CD4-positive, CD25-positive, alpha-beta regulatory T cell (primary cell): ENCODE data around the gene SPPL2B. TPM values are rescaled to one million over a fixed set of nuclear protein-coding genes. Genes with fewer than 3 reads are reported as not detected.
A peak's percentile ranks its signal among the peaks of the same experiment; 100 is the strongest.

Source experiments
- ATAC-seq, 2 donors: fragments of 150-1000 bp; cut with Tn5 transposase; one replicate each; pipeline ENCODE4 v1.10.0; 2021; ENCODE audit warnings: low read depth in 2 of 2, moderate number of reproducible peaks in 2 of 2, moderate library complexity in 1 of 2
- DNase-seq, 3 donors: peaks; one replicate each; pipeline versions ENCODE4 v3.0.0 to v3.0.0-alpha.2; 2012 to 2022; ENCODE audit warnings: mixed read lengths in 1 of 3
- H3K27ac ChIP-seq: one replicate; pipeline ENCODE4 v1.7.0; 2013; ENCODE audit warnings: mild to moderate bottlenecking, low read length; ENCODE audit not compliant: insufficient read depth, poor library complexity, severe bottlenecking
- H3K27me3 ChIP-seq: one replicate; pipeline ENCODE4 v1.7.0; 2013; ENCODE audit warnings: low read length; ENCODE audit not compliant: control insufficient read depth, insufficient read depth
- H3K36me3 ChIP-seq: one replicate; pipeline ENCODE4 v1.7.0; 2013; ENCODE audit warnings: mild to moderate bottlenecking, low read length, moderate library complexity; ENCODE audit not compliant: control insufficient read depth, insufficient read depth
- H3K4me1 ChIP-seq: 2 replicates; pipeline ENCODE4 v1.7.0; 2013; ENCODE audit warnings: mild to moderate bottlenecking, low read length; ENCODE audit not compliant: insufficient read depth, control insufficient read depth, poor library complexity, severe bottlenecking
- H3K4me3 ChIP-seq: one replicate; pipeline ENCODE4 v1.7.0; 2013; ENCODE audit warnings: low read depth, mild to moderate bottlenecking, low read length, moderate library complexity
- H3K9me3 ChIP-seq, 2 experiments: 1 replicate in 1 of 2; 2 replicates in 1 of 2; pipeline ENCODE4 v1.7.0; 2013; ENCODE audit warnings: low read length in 2 of 2, mild to moderate bottlenecking in 1 of 2, moderate library complexity in 1 of 2; ENCODE audit not compliant: control insufficient read depth in 2 of 2
- H3K27ac Mint-ChIP-seq, 3 donors: one replicate each; pipeline ENCODE4 v1.8.0; 2020 to 2022; ENCODE audit warnings: mild to moderate bottlenecking in 3 of 3, mixed read lengths in 3 of 3, moderate library complexity in 2 of 3
- H3K27me3 Mint-ChIP-seq: one replicate; pipeline ENCODE4 v1.8.0; 2022; ENCODE audit warnings: mild to moderate bottlenecking, mixed read lengths
- H3K36me3 Mint-ChIP-seq: one replicate; pipeline ENCODE4 v1.8.0; 2020; ENCODE audit warnings: mixed read lengths
- H3K4me1 Mint-ChIP-seq, 4 donors: one replicate each; pipeline ENCODE4 v1.8.0; 2020 to 2022; ENCODE audit warnings: mixed read lengths in 4 of 4, mild to moderate bottlenecking in 1 of 4
- H3K4me3 Mint-ChIP-seq, 4 donors: one replicate each; pipeline ENCODE4 v1.8.0; 2020 to 2022; ENCODE audit warnings: mild to moderate bottlenecking in 4 of 4, mixed read lengths in 4 of 4, moderate library complexity in 3 of 4
- H3K9me3 Mint-ChIP-seq, 7 donors: one replicate each; pipeline ENCODE4 v1.8.0; 2020 to 2022; ENCODE audit warnings: mixed read lengths in 7 of 7, mild to moderate bottlenecking in 3 of 7, moderate library complexity in 2 of 7
- polyA plus RNA-seq, 4 donors: library from polyadenylated mRNA; unstranded; fragments of 300-500 nt; fragmentation: Illumina TruSeq; gene quantifications; one replicate each; pipeline ENCODE4 v1.2.3, GENCODE V29; 2021
- total RNA-seq: library from RNA; stranded (reverse); gene quantifications from one replicate; pipeline ENCODE4 v1.2.3, GENCODE V29; 2022

Gene SPPL2B
- total and polyA plus RNA-seq, 5 donors from 2014 or later, result 4.3 to 69.7 (median 6.4) TPM

DNA sequence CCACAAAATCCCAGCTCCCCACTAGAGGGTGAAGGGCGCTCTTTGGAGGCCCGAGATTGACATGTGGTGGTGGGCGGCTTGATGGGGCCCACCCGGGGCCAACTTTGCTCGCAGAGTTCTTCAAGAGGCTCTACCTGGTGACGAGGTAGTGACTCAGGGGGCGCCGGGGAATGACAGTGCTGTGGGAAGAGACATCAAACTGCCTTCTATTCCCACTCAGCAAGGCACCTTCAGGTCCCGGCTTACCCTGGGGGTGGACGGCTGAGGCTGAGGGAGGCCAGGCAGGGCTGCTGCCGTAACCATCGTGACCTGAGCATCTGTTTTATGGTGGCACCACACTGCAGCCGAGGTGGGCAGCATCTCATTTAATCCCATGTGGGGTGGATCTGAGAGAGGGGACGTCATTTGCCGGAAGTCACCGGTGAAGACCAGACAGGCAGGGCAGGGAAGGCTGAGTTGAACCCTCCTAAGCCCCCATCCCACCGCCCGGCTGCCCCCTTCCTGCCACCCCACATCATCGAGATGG, 22.1 kb upstream of the SPPL2B start:
- Mint-ChIP-seq H3K4me3 (peak overlapping the region in 1 of 4 donors; percentile 27), H3K4me1 (peaks cover 0 to 15% (median 7%) of the 10 kb centered on the region in 4 donors), H3K36me3 (no peaks in the 10 kb centered on the region), H3K27me3 (peaks cover 63% of the 10 kb centered on the region), H3K9me3 (no peaks in the 10 kb centered on the region), H3K27ac (no peak overlapping the region)
- no peak overlapping the region for H3K27ac ChIP-seq
- no peaks in the 10 kb centered on the region for H3K9me3 ChIP-seq
- ATAC-seq (no peak), DNase-seq (no peak)
- H3K27me3 ChIP-seq, result peaks cover 3% of the 10 kb centered on the region
- H3K36me3 ChIP-seq, result no peaks in the 10 kb centered on the region
- no peak overlapping the region for H3K4me3 ChIP-seq
- H3K4me1 ChIP-seq, result peaks cover 26% of the 10 kb centered on the region

DNA sequence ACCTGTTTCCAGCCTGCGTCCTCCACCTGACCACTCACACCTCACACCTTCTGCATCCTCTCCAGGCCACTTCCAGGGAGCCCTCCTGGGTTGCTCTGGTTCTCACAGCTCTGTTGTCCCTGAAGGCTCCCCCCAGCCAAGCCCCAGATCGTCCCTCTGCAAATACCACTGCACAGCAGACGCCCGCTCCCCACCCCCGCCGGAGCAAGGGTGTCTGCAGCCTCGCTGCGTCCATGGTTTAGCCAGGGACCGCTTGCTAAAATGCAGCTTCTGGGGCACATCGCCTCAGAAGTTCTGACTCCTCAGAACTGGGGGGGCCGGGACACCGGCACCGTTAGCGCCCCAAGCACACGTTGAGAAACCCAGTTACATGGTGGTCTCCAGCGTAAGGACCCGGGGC, 21.5 kb upstream of the SPPL2B start:
- Histone ChIP-seq H3K36me3 (no peaks in the 10 kb centered on the region), H3K27me3 (peaks cover 3% of the 10 kb centered on the region), H3K27ac (no peak overlapping the region), H3K4me1 (peaks cover 26% of the 10 kb centered on the region), H3K9me3 (no peaks in the 10 kb centered on the region), H3K4me3 (no peak overlapping the region)
- Mint-ChIP-seq H3K27me3 (peaks cover 67% of the 10 kb centered on the region), H3K4me1 (peaks cover 0 to 15% (median 7%) of the 10 kb centered on the region in 4 donors), H3K36me3 (no peaks in the 10 kb centered on the region), H3K27ac (peak overlapping the region in 1 of 3 donors; percentile 20), H3K9me3 (peaks cover 0 to under 1% (median 0%) of the 10 kb centered on the region in 7 donors), H3K4me3 (peak overlapping the region in 1 of 4 donors; percentile 11)
- DNase-seq, result no peak
- ATAC-seq, result no peak

DNA sequence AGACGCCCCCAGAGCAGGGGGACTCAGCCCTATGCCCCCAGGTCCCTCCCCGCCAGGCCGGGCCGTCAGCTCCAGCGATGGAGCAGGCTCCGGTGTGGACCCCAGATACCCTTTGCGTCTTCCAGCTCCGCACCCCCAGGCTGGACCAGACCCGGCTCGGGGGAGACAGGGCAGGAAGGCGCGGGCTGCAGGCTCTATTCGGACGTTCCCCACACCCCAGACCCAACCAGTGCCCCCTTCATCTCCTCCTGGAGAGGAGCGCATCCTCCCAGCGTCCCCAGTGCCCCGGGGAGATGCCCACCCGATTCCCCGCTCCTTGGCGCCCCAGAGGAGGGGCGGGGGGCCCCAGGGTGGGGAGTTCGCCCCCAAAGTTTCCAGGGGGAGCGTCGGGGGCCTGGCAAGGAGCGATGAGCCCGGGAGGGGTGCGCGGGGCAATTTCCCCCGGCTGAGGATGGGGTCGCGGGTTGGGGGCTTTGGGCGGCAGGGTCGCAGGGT, 20.9 kb upstream of the SPPL2B start:
- H3K36me3 Mint-ChIP-seq, result no peaks in the 10 kb centered on the region
- ATAC-seq, result no peak
- no peak for DNase-seq
- peaks cover 22% of the 10 kb centered on the region for H3K4me1 ChIP-seq
- peaks cover 0 to 15% (median 7%) of the 10 kb centered on the region in 4 donors for H3K4me1 Mint-ChIP-seq
- H3K27me3 ChIP-seq, result peaks cover 3% of the 10 kb centered on the region
- no peaks in the 10 kb centered on the region for H3K36me3 ChIP-seq
- H3K27me3 Mint-ChIP-seq, result peaks cover 72% of the 10 kb centered on the region
- no peak overlapping the region for H3K27ac ChIP-seq
- no peak overlapping the region for H3K4me3 ChIP-seq
- no peaks in the 10 kb centered on the region for H3K9me3 ChIP-seq
- H3K4me3 Mint-ChIP-seq, result peak overlapping the region in 1 of 4 donors; percentile 39
- no peak overlapping the region for H3K27ac Mint-ChIP-seq
- H3K9me3 Mint-ChIP-seq, result peaks cover 0 to 2% (median 0%) of the 10 kb centered on the region in 7 donors

DNA sequence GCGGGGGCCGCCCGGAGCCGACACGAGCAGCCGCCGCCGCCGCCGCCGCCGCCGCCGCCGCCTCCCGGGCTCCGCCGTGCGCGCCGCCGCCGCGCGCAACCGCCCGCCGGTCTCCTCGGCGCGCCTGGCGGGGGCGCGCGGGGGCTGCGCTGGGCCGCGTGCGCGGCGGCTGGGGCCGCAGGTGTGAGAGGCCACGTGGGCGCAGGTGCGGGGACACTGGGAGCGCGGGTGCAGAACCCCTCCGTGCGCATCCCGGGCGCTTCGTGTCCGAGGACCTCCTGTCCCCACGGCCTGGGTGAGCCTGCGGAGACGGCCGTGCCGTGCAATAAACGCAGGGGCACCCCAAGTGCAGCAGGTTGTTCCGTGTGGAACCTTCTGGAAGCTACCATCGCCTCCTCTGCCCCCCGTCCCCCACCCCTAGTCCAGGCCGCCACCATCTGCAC, 20.3 kb upstream of the SPPL2B start, which contains the start of gene LINGO3:
Gene LINGO3 (minus strand): TSS at position 41 of the 443 bp plus-strand sequence. CDS start 16,378 bp downstream, outside the sequence.
- Mint-ChIP-seq H3K27ac (no peak within 1 kb of the TSS), H3K4me1 (peaks cover 0 to 10% (median 2%) of the 10 kb centered on the region in 4 donors), H3K4me3 (peak within 1 kb of the TSS; percentile 19 to 84 (median 46)), H3K27me3 (peaks cover 70% of the 10 kb centered on the region), H3K9me3 (peaks cover 0 to 2% (median 0%) of the 10 kb centered on the region in 7 donors), H3K36me3 (no peaks in the 10 kb centered on the region)
- Histone ChIP-seq H3K4me1 (peaks cover 16% of the 10 kb centered on the region), H3K27me3 (peaks cover 3% of the 10 kb centered on the region), H3K9me3 (no peaks in the 10 kb centered on the region), H3K27ac (no peak within 1 kb of the TSS), H3K36me3 (no peaks in the 10 kb centered on the region), H3K4me3 (no peak within 1 kb of the TSS)
- DNase-seq (no peak), ATAC-seq (peak in 1 of 2 donors; percentile 12)

DNA sequence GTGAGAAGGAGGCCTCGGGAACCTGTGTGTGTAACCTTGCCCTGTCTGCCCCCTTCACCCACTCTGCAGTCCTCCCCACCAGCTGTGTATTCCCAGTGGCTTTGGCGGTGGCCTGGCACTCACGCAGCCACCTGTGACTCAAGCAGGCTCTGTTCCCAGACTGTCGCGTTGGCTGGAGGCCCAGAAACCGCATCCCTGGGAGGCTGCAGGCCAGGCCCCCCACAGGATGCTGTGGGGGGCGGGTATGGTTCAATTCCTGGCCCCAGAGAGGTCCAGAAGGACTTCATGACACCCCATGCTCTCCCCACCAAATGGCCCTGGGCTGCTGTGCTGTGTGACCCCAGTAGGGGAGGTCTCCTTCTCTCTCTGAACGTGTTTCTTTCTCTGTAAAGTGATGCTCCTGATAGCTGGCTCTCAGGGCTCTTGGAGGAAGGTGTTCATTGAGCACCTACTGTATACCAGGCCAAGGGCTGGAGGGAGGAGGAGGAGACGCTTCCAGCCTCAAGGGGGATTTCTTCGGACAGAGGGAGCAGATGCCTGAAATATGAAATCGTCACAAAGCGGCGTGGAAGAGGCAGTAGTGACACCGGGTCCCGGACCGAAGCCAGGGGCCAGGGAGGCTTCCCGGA, 18.6 kb upstream of the SPPL2B start:
- H3K36me3 ChIP-seq, result no peaks in the 10 kb centered on the region
- no peak overlapping the region for H3K27ac ChIP-seq
- DNase-seq (no peak), ATAC-seq (no peak)
- Mint-ChIP-seq H3K27ac (no peak overlapping the region), H3K36me3 (peaks cover 2% of the 10 kb centered on the region), H3K9me3 (peaks cover under 1 to 5% (median 2%) of the 10 kb centered on the region in 7 donors), H3K4me1 (peaks cover 0 to 6% (median 1%) of the 10 kb centered on the region in 4 donors), H3K4me3 (peak overlapping the region in 1 of 4 donors; percentile 51), H3K27me3 (peaks cover 70% of the 10 kb centered on the region)
- H3K9me3 ChIP-seq, result peaks cover 1 to 6% of the 10 kb centered on the region in 2 experiments
- peaks cover 10% of the 10 kb centered on the region for H3K27me3 ChIP-seq
- no peak overlapping the region for H3K4me3 ChIP-seq
- peaks cover 11% of the 10 kb centered on the region for H3K4me1 ChIP-seq

DNA sequence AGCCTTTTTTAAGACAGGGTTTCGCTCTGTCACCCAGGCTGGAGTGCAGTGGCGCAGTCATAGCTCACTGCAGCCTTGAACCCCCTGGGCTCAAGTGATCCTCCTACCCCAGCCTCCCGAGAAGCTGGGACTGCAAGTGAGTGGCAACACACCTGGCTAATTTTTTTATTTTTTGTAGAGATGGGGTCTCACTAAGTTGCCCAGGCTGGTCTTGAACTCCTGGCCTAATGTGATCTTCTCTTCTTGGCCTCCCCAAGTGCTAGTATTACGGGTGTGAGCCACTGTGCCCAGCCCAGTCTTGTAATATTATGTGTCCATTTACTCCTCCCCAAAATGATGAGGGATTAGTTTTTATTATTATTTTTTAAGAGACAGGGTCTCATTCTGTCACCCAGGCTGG, 17.4 kb upstream of the SPPL2B start:
- Mint-ChIP-seq H3K27me3 (peaks cover 63% of the 10 kb centered on the region), H3K27ac (no peak overlapping the region), H3K9me3 (peaks cover 4 to 15% (median 7%) of the 10 kb centered on the region in 7 donors)

DNA sequence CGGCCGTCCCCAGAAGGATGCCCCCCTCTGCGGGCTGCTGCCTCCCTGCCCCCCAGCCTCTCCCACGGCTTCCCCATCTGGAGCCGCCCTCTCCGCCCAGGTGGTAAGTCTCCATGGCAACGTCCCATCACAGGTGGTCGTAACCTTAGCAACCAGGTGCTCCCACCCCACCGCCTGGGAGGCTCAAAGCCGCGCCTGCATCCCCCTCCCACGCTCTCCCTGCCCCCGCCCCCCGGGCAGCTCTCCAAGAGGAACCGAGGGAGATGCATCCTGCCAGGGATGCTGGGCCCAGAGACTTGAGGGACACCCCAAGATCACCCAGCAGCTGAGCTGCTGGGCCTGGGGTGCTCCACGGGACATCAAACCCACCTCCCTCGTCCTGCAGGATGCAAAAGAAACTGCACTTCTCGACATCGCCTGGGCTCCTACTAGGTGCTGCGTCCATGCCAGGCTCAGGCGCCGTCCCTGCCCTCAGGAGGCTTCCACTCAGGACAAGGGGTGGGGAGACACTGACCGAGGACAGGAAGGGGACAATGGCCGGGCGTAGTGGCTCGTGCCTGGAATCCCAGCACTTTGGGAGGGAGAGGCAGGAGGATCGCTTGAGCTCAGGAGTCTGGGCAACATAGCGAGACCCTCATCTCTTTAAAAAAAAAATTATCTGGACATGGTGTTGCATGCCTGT, 15.5 kb upstream of the SPPL2B start:
- Histone ChIP-seq H3K27me3 (peaks cover 7% of the 10 kb centered on the region), H3K27ac (no peak overlapping the region), H3K9me3 (peaks cover 9 to 15% of the 10 kb centered on the region in 2 experiments), H3K36me3 (no peaks in the 10 kb centered on the region), H3K4me3 (no peak overlapping the region), H3K4me1 (peaks cover 4% of the 10 kb centered on the region)
- H3K36me3 Mint-ChIP-seq, result peaks cover 4% of the 10 kb centered on the region
- no peak overlapping the region for H3K4me3 Mint-ChIP-seq
- H3K27me3 Mint-ChIP-seq, result peaks cover 53% of the 10 kb centered on the region
- peaks cover 0 to 11% (median 1%) of the 10 kb centered on the region in 4 donors for H3K4me1 Mint-ChIP-seq
- no peak for ATAC-seq
- H3K9me3 Mint-ChIP-seq, result peaks cover 4 to 15% (median 7%) of the 10 kb centered on the region in 7 donors
- H3K27ac Mint-ChIP-seq, result peak overlapping the region in 1 of 3 donors; percentile 52
- DNase-seq, result no peak

More for the DNA sequence above, 17.4 kb upstream of the SPPL2B start:
- no peaks in the 10 kb centered on the region for H3K36me3 ChIP-seq
- ATAC-seq (no peak), DNase-seq (no peak)
- Mint-ChIP-seq H3K36me3 (peaks cover 4% of the 10 kb centered on the region), H3K4me3 (no peak overlapping the region), H3K4me1 (peaks cover 0 to 11% (median 1%) of the 10 kb centered on the region in 4 donors)
- peaks cover 10% of the 10 kb centered on the region for H3K27me3 ChIP-seq
- no peak overlapping the region for H3K27ac ChIP-seq
- H3K4me3 ChIP-seq, result no peak overlapping the region
- H3K4me1 ChIP-seq, result peaks cover 11% of the 10 kb centered on the region
- H3K9me3 ChIP-seq, result peaks cover 9 to 15% of the 10 kb centered on the region in 2 experiments
